H7 (cell line): ENCODE measurements around the gene MAPK9. TPM values are rescaled to one million over a fixed set of nuclear protein-coding genes. Genes with fewer than 3 reads are reported as not detected.

Experiments
- DNase-seq: peaks from one replicate; pipeline ENCODE4 v3.0.0; 2012
- H3K27me3 ChIP-seq: 2 replicates; pipeline ENCODE4 v1.6.0; 2011; ENCODE audit warnings: mild to moderate bottlenecking, low read length; ENCODE audit not compliant: control insufficient read depth, insufficient read depth
- H3K36me3 ChIP-seq: replicated peaks from 2 replicates; pipeline ENCODE4 v1.5.1; 2011; ENCODE audit warnings: low read length; ENCODE audit not compliant: control insufficient read depth, insufficient read depth
- H3K4me3 ChIP-seq: 2 replicates; pipeline ENCODE4 v1.5.1; 2011; ENCODE audit warnings: low read depth, mild to moderate bottlenecking, control low read depth, low read length, moderate library complexity; ENCODE audit not compliant: insufficient read depth
- total RNA-seq: library from RNA; depleted of rRNA; stranded (reverse); fragments of >200 nt; shearing (Covaris generic); gene quantifications from 2 replicates; pipeline ENCODE4 v1.2.3, GENCODE V29; 2014

MAPK9 gene
- total RNA-seq, 1 experiment from 2014 or later, result 28.5 TPM

GRCh38 chr5:180291234-180291940, 496 bp downstream of the MAPK9 start:
- DNase-seq, result peak; percentile 87

GRCh38 chr5:180290568-180291233, 1.2 kb downstream of the MAPK9 start:
- Histone ChIP-seq H3K27me3 (no peaks in the 10 kb centered on the region), H3K4me3 (peak overlapping the region; percentile 88), H3K36me3 (peaks cover 1% of the 10 kb centered on the region)
- no peak for DNase-seq

More at GRCh38 chr5:180291234-180291940, 496 bp downstream of the MAPK9 start:
- H3K36me3 ChIP-seq, result peaks cover 1% of the 10 kb centered on the region
- peak overlapping the region; percentile 88 for H3K4me3 ChIP-seq
- no peaks in the 10 kb centered on the region for H3K27me3 ChIP-seq

- H3K4me3 ChIP-seq, result no peak overlapping the region
- H3K27me3 ChIP-seq, result no peaks in the 10 kb centered on the region
Measured at GRCh38 chr5:180289966-180290365, 1.9 kb downstream of the MAPK9 start.

GRCh38 chr5:180289433-180289832, 2.5 kb downstream of the MAPK9 start:
- DNase-seq, result no peak
- H3K4me3 ChIP-seq, result no peak overlapping the region

More at GRCh38 chr5:180289966-180290365, 1.9 kb downstream of the MAPK9 start:
- peaks cover 1% of the 10 kb centered on the region; the same call in 1 of the 2 replicates for H3K36me3 ChIP-seq
- no peak for DNase-seq

GRCh38 chr5:180287868-180288267, 4.0 kb downstream of the MAPK9 start:
- no peak for DNase-seq
- H3K27me3 ChIP-seq, result no peaks in the 10 kb centered on the region

More at GRCh38 chr5:180289433-180289832, 2.5 kb downstream of the MAPK9 start:
- peaks cover 1% of the 10 kb centered on the region; the same call in 1 of the 2 replicates for H3K36me3 ChIP-seq
- no peaks in the 10 kb centered on the region for H3K27me3 ChIP-seq

DNA sequence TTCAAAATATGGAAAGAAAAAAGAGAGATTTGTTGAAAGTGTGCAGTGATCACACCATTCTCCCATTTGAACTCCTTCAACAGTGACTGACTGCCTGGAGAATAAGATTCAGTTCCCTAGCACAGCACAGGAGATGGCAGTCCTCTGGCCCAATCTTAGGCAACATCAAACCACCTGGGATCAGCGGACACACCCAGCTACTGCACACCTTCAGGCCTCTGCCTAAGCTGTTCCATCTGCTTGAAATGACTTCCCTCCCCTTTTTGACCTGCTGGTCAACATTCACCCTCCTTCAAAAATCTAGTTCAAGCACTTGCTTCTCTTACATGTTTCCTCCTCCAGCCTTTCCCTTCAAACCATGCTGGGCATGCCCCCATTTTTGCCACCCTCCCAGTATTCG, 4.5 kb downstream of the MAPK9 start:
- Histone ChIP-seq H3K27me3 (no peaks in the 10 kb centered on the region), H3K4me3 (no peak overlapping the region), H3K36me3 (no peaks in the 10 kb centered on the region; the same call in 1 of the 2 replicates)
- no peak for DNase-seq

More at GRCh38 chr5:180287868-180288267, 4.0 kb downstream of the MAPK9 start:
- Histone ChIP-seq H3K4me3 (no peak overlapping the region), H3K36me3 (no peaks in the 10 kb centered on the region; the same call in 1 of the 2 replicates)

DNA sequence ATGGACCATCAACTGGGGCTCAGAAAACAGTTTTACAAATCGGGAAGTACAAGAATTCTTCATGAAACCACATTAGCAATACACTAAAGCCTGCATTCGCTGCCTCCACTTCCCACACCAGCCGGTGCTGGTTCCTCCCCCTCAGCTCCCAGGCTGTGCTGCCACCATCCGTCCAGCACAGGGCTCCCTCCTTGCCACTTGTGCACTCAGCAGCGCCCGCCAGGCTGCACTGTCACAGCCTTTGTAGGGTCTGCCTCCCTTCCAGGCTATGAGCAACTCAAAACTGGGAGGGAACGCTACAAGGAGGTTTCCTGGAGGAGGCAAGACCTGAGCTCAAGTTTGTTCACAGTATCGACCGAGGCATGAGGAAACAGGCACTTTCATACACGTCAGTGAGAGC, 7.7 kb downstream of the MAPK9 start:
- DNase-seq, result peak; percentile 57
- Histone ChIP-seq H3K36me3 (peaks cover 4% of the 10 kb centered on the region), H3K4me3 (no peak overlapping the region), H3K27me3 (no peaks in the 10 kb centered on the region)

DNA sequence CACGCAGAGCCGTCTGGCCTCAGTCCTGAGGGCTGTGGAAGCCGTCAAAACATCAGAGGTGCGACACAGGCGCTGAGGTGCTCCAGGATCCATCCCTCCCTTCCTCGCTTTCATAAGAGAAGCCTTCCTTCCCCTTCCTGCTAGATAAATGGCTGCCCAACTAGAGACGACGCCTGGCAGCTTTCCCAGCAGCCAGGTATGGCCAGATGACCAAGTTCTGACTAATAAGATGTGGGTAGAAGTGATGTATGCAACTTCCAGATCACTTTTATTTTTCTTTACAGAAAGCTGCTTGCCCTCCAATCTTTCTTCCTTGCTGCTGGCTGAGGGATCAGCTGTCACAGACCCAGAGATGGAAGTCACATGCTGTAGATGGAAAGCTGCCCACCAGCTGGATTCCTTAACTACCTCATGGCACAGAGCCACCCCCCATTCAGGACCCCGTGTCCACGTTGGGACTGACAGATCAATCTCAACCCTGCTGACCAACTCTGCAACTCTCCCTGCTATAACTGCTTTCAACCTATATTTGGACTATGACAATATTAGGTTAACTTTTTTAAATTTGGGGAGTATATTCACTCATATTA, 8.8 kb downstream of the MAPK9 start:
- Histone ChIP-seq H3K27me3 (no peaks in the 10 kb centered on the region), H3K36me3 (peaks cover 5% of the 10 kb centered on the region), H3K4me3 (no peak overlapping the region)
- no peak for DNase-seq

GRCh38 chr5:180282281-180282680, 9.6 kb downstream of the MAPK9 start:
- Histone ChIP-seq H3K36me3 (peaks cover 5% of the 10 kb centered on the region), H3K27me3 (no peaks in the 10 kb centered on the region), H3K4me3 (no peak overlapping the region)
- DNase-seq, result no peak

GRCh38 chr5:180281706-180282105, 10.2 kb downstream of the MAPK9 start:
- Histone ChIP-seq H3K27me3 (no peaks in the 10 kb centered on the region), H3K36me3 (peaks cover 7% of the 10 kb centered on the region), H3K4me3 (no peak overlapping the region)
- DNase-seq, result no peak

DNA sequence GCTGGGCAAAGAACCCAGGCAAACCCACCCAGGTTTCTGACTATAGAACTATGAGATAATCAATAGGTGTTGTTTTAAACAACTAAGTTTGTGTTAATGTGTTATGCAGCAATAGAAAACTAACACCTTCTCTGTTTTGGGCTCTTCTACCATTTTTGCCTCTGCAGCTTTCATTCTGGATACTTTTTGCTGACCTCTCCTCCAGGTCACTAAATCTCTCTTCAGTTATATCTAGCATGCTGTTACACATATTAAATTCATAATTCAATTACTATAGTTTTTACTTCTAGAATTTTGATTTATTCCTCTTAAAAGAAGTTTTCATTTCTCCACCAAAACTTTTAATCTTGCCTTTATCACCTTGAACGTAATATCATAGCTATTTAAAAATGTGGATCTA, 17.2 kb downstream of the MAPK9 start:
- no peaks in the 10 kb centered on the region for H3K27me3 ChIP-seq
- no peak for DNase-seq
- no peak overlapping the region for H3K4me3 ChIP-seq
- peaks cover 6% of the 10 kb centered on the region for H3K36me3 ChIP-seq

GRCh38 chr5:180271221-180271620, 20.7 kb downstream of the MAPK9 start:
- DNase-seq, result no peak
- peaks cover 6% of the 10 kb centered on the region for H3K36me3 ChIP-seq
- H3K4me3 ChIP-seq, result no peak overlapping the region
- no peaks in the 10 kb centered on the region for H3K27me3 ChIP-seq

DNA sequence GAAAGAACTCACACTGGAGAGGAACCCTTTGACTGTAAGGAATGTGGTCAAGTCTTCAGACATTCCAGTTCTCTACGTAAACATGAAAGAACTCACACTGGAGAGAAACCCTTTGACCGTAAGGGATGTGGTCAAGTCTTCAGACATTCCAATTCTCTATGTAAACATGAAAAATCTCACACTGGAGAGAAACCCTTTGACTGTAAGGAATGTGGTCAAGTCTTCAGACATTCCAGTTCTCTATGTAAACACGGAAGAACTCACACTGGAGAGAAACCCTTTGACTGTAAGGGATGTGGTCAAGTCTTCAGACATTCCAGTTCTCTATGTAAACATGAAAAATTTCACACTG, 32.6 kb downstream of the MAPK9 start:
- no peak for DNase-seq
- H3K36me3 ChIP-seq, result peaks cover 41% of the 10 kb centered on the region
- H3K27me3 ChIP-seq, result no peaks in the 10 kb centered on the region
- H3K4me3 ChIP-seq, result no peak overlapping the region

DNA sequence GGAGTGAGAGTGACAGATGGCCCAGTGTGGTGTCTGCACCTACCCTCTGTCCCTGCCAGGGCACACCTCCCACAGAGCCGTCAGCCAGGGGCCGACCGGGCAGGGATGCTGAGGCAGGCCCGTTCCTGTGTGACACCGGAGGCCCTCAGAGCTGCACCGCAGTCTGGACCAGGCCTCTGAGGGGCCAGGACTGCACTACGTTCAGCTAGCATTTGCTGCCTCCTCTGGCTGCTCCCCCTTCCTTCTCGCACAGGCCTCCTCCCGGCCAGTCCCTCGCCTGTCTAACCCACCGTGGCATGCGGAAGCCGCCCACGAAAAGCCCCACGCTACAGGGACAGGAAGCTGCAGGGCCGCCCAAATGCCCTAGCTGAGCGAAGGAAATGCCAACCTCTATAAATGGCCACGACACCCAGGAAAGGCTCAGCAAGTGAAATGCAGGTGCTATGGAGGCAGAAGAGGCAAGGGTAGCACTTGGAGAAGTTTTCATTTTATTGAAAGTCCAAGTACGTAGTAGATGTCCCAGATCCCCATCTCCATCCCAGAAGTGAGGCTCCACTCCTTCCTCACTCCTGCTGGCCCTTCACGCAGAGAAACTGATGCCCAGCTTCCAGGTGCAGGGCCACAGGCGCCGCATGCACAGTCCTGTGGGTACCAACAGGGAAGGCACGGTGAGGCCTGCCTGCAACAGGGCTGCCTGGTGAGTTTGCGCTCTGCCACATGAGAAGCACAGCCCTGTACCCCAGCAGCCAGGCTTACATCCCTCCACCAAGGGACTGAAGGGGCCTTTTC, 38.7 kb downstream of the MAPK9 start:
- no peaks in the 10 kb centered on the region for H3K27me3 ChIP-seq
- H3K4me3 ChIP-seq, result no peak overlapping the region
- no peak for DNase-seq
- peaks cover 20% of the 10 kb centered on the region for H3K36me3 ChIP-seq
